Fibroblast of lung (primary cell): ENCODE results near the gene ZGPAT.

Source experiments
- EZH2 ChIP-seq: IDR thresholded peaks from 2 replicates; pipeline ENCODE4 v1.5.1; 2012; ENCODE audit warnings: low read length, control low read depth, mild to moderate bottlenecking; ENCODE audit errors: missing control alignments
- TF ChIP-seq, protein P1 (sequence below), 2 donors: IDR thresholded peaks in 1 of 2; conservative IDR thresholded peaks in 1 of 2; 1 replicate in 1 of 2; 2 replicates in 1 of 2; pipeline ENCODE4 v1.5.1; 2011 to 2012; ENCODE audit warnings: low read length in 2 of 2, control low read depth in 1 of 2, inconsistent platforms in 1 of 2, low read depth in 1 of 2, mild to moderate bottlenecking in 1 of 2

DNA sequence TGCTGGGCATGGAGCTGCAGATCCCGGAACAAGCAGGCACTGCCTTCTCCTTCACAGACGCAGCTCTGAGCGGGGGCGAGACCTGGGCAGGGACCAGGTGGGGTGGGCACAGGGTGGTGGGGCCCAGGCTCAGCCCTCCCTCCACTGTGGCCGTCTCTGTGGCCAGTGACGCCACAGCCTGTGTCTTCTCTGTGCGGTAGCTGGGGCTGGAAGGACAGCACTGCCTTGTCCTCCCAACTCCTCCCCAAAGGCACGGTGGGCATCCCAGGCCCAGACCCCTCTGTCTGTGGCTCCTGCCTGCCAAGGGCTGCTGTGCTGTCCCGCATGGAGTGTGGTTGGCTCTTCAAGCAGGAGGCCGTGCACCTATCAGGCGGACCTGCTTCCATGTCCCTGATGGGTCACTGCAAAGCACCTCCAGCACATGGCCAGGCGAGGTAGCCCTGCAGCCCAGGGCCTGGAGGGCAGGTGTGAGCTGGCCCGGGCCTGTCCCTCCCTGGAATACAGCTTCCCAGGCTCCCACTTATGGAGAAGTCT lies 26.2 kb upstream of the ZGPAT start:
- TF ChIP-seq, protein P1, sequence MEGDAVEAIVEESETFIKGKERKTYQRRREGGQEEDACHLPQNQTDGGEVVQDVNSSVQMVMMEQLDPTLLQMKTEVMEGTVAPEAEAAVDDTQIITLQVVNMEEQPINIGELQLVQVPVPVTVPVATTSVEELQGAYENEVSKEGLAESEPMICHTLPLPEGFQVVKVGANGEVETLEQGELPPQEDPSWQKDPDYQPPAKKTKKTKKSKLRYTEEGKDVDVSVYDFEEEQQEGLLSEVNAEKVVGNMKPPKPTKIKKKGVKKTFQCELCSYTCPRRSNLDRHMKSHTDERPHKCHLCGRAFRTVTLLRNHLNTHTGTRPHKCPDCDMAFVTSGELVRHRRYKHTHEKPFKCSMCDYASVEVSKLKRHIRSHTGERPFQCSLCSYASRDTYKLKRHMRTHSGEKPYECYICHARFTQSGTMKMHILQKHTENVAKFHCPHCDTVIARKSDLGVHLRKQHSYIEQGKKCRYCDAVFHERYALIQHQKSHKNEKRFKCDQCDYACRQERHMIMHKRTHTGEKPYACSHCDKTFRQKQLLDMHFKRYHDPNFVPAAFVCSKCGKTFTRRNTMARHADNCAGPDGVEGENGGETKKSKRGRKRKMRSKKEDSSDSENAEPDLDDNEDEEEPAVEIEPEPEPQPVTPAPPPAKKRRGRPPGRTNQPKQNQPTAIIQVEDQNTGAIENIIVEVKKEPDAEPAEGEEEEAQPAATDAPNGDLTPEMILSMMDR (conservative IDR thresholded peaks at IDR 0.05 in 1 of 2, IDR thresholded peaks at IDR 0.05 in 1 of 2; ENCODE audit: low read depth in 1 of 2, low read length in 2 of 2) = no peak
- TF ChIP-seq EZH2 = no peak
